ENCODE results near the gene PLEKHH1. TPM values are rescaled to one million over a fixed set of nuclear protein-coding genes. Genes with fewer than 3 reads are reported as not detected.

PLEKHH1 gene
- total RNA-seq, 2 donors from 2014 or later, result 59.9 to 61.1 TPM

DNA sequence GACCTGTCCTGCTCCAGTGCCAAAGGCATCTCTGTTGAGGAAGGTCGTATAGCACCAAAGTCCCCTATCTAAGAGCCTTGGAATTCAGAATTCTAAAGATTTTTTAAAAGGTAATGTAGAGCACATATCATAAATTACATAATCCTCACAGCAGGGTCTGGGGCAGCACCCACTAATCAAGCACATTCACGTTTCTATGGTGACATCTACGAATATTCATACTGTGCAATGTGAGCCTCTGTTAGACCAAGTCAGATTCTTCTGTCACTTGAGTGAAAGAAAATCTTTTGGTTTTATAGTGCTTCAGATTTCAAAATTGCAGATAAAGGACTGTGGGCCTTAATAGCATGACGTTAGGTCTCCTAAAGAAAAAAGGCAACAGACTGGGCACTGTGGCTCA lies 31.4 kb upstream of the PLEKHH1 start:
- Histone ChIP-seq H3K27ac (ENCODE audit: low read depth, low read length) (no peak overlapping the region), H3K27me3 (ENCODE audit: control insufficient read depth, insufficient read depth, low read length, poor library complexity, severe bottlenecking) (no peaks in the 10 kb centered on the region), H3K4me1 (ENCODE audit: control insufficient read depth, insufficient read depth, low read length) (no peaks in the 10 kb centered on the region), H3K4me3 (ENCODE audit: low read length) (no peak overlapping the region), H3K9me3 (ENCODE audit: control insufficient read depth, low read length) (no peaks in the 10 kb centered on the region), H3K36me3 (ENCODE audit: control insufficient read depth, insufficient read depth, low read length) (no peaks in the 10 kb centered on the region), H3K9ac (ENCODE audit: extremely low read depth, low read length, poor library complexity, severe bottlenecking) (no peak overlapping the region)
- no peak overlapping the region for H3K27ac Mint-ChIP-seq
- no peaks in the 10 kb centered on the region for H3K36me3 Mint-ChIP-seq (ENCODE audit: low read depth)
- no peaks in the 10 kb centered on the region for H3K4me1 Mint-ChIP-seq
- H3K9me3 Mint-ChIP-seq, result no peaks in the 10 kb centered on the region
- TF ChIP-seq, protein P1, sequence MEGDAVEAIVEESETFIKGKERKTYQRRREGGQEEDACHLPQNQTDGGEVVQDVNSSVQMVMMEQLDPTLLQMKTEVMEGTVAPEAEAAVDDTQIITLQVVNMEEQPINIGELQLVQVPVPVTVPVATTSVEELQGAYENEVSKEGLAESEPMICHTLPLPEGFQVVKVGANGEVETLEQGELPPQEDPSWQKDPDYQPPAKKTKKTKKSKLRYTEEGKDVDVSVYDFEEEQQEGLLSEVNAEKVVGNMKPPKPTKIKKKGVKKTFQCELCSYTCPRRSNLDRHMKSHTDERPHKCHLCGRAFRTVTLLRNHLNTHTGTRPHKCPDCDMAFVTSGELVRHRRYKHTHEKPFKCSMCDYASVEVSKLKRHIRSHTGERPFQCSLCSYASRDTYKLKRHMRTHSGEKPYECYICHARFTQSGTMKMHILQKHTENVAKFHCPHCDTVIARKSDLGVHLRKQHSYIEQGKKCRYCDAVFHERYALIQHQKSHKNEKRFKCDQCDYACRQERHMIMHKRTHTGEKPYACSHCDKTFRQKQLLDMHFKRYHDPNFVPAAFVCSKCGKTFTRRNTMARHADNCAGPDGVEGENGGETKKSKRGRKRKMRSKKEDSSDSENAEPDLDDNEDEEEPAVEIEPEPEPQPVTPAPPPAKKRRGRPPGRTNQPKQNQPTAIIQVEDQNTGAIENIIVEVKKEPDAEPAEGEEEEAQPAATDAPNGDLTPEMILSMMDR (conservative IDR thresholded peaks at IDR 0.05), result no peak
- 84 to 86% methylated on average over 3 to 4 of the region's 4 CpGs for WGBS, 2 experiments (ENCODE audit: insufficient coverage in 1 of 2, insufficient read length in 1 of 2)
- no peak overlapping the region for H3K4me3 Mint-ChIP-seq
- no peak for DNase-seq
- no peaks in the 10 kb centered on the region for H3K27me3 Mint-ChIP-seq (ENCODE audit: insufficient read depth)

DNA sequence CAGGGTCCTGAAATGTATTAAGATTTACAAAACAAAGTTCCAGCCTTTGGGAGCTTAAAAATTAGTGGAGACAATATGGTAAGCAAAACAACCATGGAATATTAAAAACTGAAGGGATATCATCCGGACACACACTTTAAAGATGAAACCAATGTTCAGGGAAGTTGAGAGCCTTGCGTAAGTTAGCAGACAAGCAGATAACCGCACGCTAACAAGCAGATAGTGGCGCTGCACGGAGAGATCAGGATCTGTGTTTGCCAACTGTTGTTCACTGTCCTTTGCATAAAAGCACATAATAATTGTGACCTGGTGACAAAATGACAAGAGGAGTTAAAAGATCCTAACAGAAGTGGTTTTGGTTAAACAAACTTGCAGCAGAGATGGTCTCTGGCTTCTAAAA lies 30.2 kb upstream of the PLEKHH1 start:
- Mint-ChIP-seq H3K27ac (no peak overlapping the region), H3K27me3 (ENCODE audit: insufficient read depth) (no peaks in the 10 kb centered on the region), H3K4me3 (no peak overlapping the region), H3K9me3 (no peaks in the 10 kb centered on the region), H3K36me3 (ENCODE audit: low read depth) (no peaks in the 10 kb centered on the region), H3K4me1 (no peaks in the 10 kb centered on the region)
- WGBS, 2 experiments (ENCODE audit: insufficient coverage in 1 of 2, insufficient read length in 1 of 2), result 75 to 78% methylated on average over 6 of the region's 6 CpGs
- TF ChIP-seq, protein P1 (conservative IDR thresholded peaks at IDR 0.05), result no peak
- Histone ChIP-seq H3K36me3 (ENCODE audit: control insufficient read depth, insufficient read depth, low read length) (no peaks in the 10 kb centered on the region), H3K9me3 (ENCODE audit: control insufficient read depth, low read length) (no peaks in the 10 kb centered on the region), H3K27ac (ENCODE audit: low read depth, low read length) (no peak overlapping the region), H3K4me3 (ENCODE audit: low read length) (no peak overlapping the region), H3K27me3 (ENCODE audit: control insufficient read depth, insufficient read depth, low read length, poor library complexity, severe bottlenecking) (no peaks in the 10 kb centered on the region), H3K9ac (ENCODE audit: extremely low read depth, low read length, poor library complexity, severe bottlenecking) (no peak overlapping the region), H3K4me1 (ENCODE audit: control insufficient read depth, insufficient read depth, low read length) (no peaks in the 10 kb centered on the region)
- no peak for DNase-seq

DNA sequence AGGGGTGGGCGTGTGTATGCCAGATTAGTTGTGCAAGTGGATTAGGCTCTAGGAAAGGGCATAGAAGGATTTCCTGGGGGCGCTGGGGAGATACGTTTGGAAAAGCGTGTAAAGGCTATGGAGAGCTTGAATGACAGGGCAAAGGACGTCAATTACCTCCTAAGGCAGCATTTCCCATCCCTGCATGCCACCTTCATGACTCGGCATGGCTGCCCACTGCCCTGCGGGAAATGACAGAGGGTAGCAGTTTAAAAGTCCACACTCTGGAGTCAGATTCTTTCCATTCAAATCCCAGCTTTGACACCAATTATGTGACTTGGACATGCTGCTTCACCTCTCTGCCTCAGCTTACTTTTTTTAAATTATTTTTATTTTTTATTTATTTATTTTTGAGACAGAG lies 29.8 kb upstream of the PLEKHH1 start:
- Histone ChIP-seq H3K9me3 (ENCODE audit: control insufficient read depth, low read length) (no peaks in the 10 kb centered on the region), H3K36me3 (ENCODE audit: control insufficient read depth, insufficient read depth, low read length) (no peaks in the 10 kb centered on the region), H3K9ac (ENCODE audit: extremely low read depth, low read length, poor library complexity, severe bottlenecking) (no peak overlapping the region), H3K27me3 (ENCODE audit: control insufficient read depth, insufficient read depth, low read length, poor library complexity, severe bottlenecking) (no peaks in the 10 kb centered on the region), H3K27ac (ENCODE audit: low read depth, low read length) (no peak overlapping the region), H3K4me1 (ENCODE audit: control insufficient read depth, insufficient read depth, low read length) (no peaks in the 10 kb centered on the region), H3K4me3 (ENCODE audit: low read length) (no peak overlapping the region)
- Mint-ChIP-seq H3K27me3 (ENCODE audit: insufficient read depth) (no peaks in the 10 kb centered on the region), H3K4me3 (no peak overlapping the region), H3K9me3 (no peaks in the 10 kb centered on the region), H3K36me3 (ENCODE audit: low read depth) (no peaks in the 10 kb centered on the region), H3K4me1 (no peaks in the 10 kb centered on the region), H3K27ac (no peak overlapping the region)
- 83 to 84% methylated on average over 7 of the region's 7 CpGs for WGBS, 2 experiments (ENCODE audit: insufficient coverage in 1 of 2, insufficient read length in 1 of 2)
- no peak for DNase-seq
- TF ChIP-seq, protein P1 (conservative IDR thresholded peaks at IDR 0.05), result no peak
